HL-60 (cell line): ENCODE results near the gene AFAP1L2.

Experiments
- CTCF ChIP-seq: IDR thresholded peaks from one replicate; pipeline ENCODE4 v1.5.1; 2011; ENCODE audit warnings: low read length, control low read depth, inconsistent platforms; ENCODE audit not compliant: insufficient read depth
- GABPA ChIP-seq: IDR thresholded peaks from 2 replicates; pipeline ENCODE4 v1.6.1; 2012; ENCODE audit warnings: low read depth
- POLR2AphosphoS5 ChIP-seq: IDR thresholded peaks from 2 replicates; pipeline ENCODE4 v1.6.1; 2012; ENCODE audit warnings: low read depth
- SPI1 ChIP-seq: IDR thresholded peaks from 2 replicates; pipeline ENCODE4 v1.6.1; 2012; ENCODE audit warnings: low read depth, mild to moderate bottlenecking, borderline replicate concordance

- TF ChIP-seq POLR2AphosphoS5, result no peak
- TF ChIP-seq CTCF, result no peak
- TF ChIP-seq SPI1, result no peak
- TF ChIP-seq GABPA, result no peak
Observed at GRCh38 chr10:114349522-114350215, 54.6 kb downstream of the AFAP1L2 start.
